MM.1S (cell line): ENCODE measurements around the gene NRAP.

Experiments used
- DNase-seq: peaks from one replicate; pipeline ENCODE4 v3.0.0-alpha.2; 2015
- H2AFZ ChIP-seq: fragments of 300-600 bp; sonication (generic); 2 replicates; pipeline ENCODE4 v1.6.0; 2016; ENCODE audit warnings: antibody characterized with exemption, low read length
- H3F3A ChIP-seq: fragments of 300-600 bp; sonication (generic); 2 replicates; pipeline ENCODE4 v1.6.1; 2016; ENCODE audit warnings: mild to moderate bottlenecking, antibody characterized with exemption, low read length, moderate library complexity, mixed read lengths; ENCODE audit not compliant: insufficient read depth
- H3K27ac ChIP-seq: fragments of 300-600 bp; sonication (generic); 2 replicates; pipeline ENCODE4 v1.5.1; 2016; ENCODE audit warnings: mild to moderate bottlenecking, low read length
- H3K27me3 ChIP-seq: fragments of 300-600 bp; sonication (generic); replicated peaks from 2 replicates; pipeline ENCODE4 v1.6.0; 2016; ENCODE audit warnings: low read length; ENCODE audit not compliant: insufficient read depth
- H3K36me3 ChIP-seq: fragments of 300-600 bp; sonication (generic); replicated peaks from 2 replicates; pipeline ENCODE4 v1.6.1; 2016; ENCODE audit warnings: mild to moderate bottlenecking, low read length, mixed read lengths; ENCODE audit not compliant: insufficient read depth
- H3K4me1 ChIP-seq: fragments of 300-600 bp; sonication (generic); 2 replicates; pipeline ENCODE4 v1.6.1; 2016; ENCODE audit warnings: low read length, mixed read lengths
- H3K4me2 ChIP-seq: fragments of 300-600 bp; sonication (generic); 2 replicates; pipeline ENCODE4 v1.6.0; 2016; ENCODE audit warnings: low read depth, low read length
- H3K4me3 ChIP-seq: fragments of 300-600 bp; sonication (generic); 2 replicates; pipeline ENCODE4 v1.5.1; 2016; ENCODE audit warnings: low read length, mixed read lengths
- H3K79me2 ChIP-seq: fragments of 300-600 bp; sonication (generic); 2 replicates; pipeline ENCODE4 v1.6.1; 2016; ENCODE audit warnings: mixed run types, low read length, mixed read lengths
- H3K9ac ChIP-seq: fragments of 300-600 bp; sonication (generic); 2 replicates; pipeline ENCODE4 v1.6.1; 2016; ENCODE audit warnings: low read length, mixed read lengths
- H3K9me2 ChIP-seq: fragments of 300-600 bp; sonication (generic); replicated peaks from 2 replicates; pipeline ENCODE4 v1.6.1; 2016; ENCODE audit warnings: mild to moderate bottlenecking, low read length, mixed read lengths; ENCODE audit not compliant: insufficient read depth
- H3K9me3 ChIP-seq: fragments of 300-600 bp; sonication (generic); replicated peaks from 2 replicates; pipeline ENCODE4 v1.6.1; 2016; ENCODE audit warnings: mild to moderate bottlenecking, low read length, mixed read lengths; ENCODE audit not compliant: insufficient read depth
- H4K20me1 ChIP-seq: fragments of 300-600 bp; sonication (generic); 2 replicates; pipeline ENCODE4 v1.6.1; 2016; ENCODE audit warnings: mild to moderate bottlenecking, low read length, moderate library complexity, mixed read lengths; ENCODE audit not compliant: insufficient read depth
- EZH2 ChIP-seq: fragments of 300-600 bp; sonication (generic); optimal IDR thresholded peaks from 2 replicates; pipeline ENCODE3; 2017; ENCODE audit warnings: low read depth, mild to moderate bottlenecking, antibody characterized with exemption, low read length, mixed read lengths
- EZH2phosphoT487 ChIP-seq: fragments of 300-600 bp; sonication (generic); IDR thresholded peaks from 2 replicates; pipeline ENCODE4 v1.6.1; 2018; ENCODE audit warnings: antibody characterized with exemption, low read length
- TF ChIP-seq, protein P1 (sequence below): fragments of 300-600 bp; sonication (generic); IDR thresholded peaks from 2 replicates; pipeline ENCODE4 v1.5.1; 2016; ENCODE audit warnings: antibody characterized with exemption, low read length, mixed read lengths

NRAP gene

GRCh38 chr10:113627836-113628235 lies 36.0 kb downstream of the NRAP start:
- no peaks in the 10 kb centered on the region for H4K20me1 ChIP-seq
- H3K79me2 ChIP-seq = no peaks in the 10 kb centered on the region
- no peak for TF ChIP-seq EZH2
- TF ChIP-seq, protein P1, sequence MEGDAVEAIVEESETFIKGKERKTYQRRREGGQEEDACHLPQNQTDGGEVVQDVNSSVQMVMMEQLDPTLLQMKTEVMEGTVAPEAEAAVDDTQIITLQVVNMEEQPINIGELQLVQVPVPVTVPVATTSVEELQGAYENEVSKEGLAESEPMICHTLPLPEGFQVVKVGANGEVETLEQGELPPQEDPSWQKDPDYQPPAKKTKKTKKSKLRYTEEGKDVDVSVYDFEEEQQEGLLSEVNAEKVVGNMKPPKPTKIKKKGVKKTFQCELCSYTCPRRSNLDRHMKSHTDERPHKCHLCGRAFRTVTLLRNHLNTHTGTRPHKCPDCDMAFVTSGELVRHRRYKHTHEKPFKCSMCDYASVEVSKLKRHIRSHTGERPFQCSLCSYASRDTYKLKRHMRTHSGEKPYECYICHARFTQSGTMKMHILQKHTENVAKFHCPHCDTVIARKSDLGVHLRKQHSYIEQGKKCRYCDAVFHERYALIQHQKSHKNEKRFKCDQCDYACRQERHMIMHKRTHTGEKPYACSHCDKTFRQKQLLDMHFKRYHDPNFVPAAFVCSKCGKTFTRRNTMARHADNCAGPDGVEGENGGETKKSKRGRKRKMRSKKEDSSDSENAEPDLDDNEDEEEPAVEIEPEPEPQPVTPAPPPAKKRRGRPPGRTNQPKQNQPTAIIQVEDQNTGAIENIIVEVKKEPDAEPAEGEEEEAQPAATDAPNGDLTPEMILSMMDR = no peak
- TF ChIP-seq EZH2phosphoT487 = no peak
- no peaks in the 10 kb centered on the region for H3K36me3 ChIP-seq
- no peak overlapping the region for H2AFZ ChIP-seq
- H3K9me3 ChIP-seq = no peaks in the 10 kb centered on the region
- no peaks in the 10 kb centered on the region for H3K27me3 ChIP-seq
- no peak for DNase-seq
- H3K4me2 ChIP-seq = no peak overlapping the region
- H3K4me1 ChIP-seq = no peaks in the 10 kb centered on the region
- no peak overlapping the region for H3K27ac ChIP-seq
- H3K4me3 ChIP-seq = no peak overlapping the region
- H3K9ac ChIP-seq = no peak overlapping the region
- H3F3A ChIP-seq = no peaks in the 10 kb centered on the region
- H3K9me2 ChIP-seq = no peaks in the 10 kb centered on the region

DNA sequence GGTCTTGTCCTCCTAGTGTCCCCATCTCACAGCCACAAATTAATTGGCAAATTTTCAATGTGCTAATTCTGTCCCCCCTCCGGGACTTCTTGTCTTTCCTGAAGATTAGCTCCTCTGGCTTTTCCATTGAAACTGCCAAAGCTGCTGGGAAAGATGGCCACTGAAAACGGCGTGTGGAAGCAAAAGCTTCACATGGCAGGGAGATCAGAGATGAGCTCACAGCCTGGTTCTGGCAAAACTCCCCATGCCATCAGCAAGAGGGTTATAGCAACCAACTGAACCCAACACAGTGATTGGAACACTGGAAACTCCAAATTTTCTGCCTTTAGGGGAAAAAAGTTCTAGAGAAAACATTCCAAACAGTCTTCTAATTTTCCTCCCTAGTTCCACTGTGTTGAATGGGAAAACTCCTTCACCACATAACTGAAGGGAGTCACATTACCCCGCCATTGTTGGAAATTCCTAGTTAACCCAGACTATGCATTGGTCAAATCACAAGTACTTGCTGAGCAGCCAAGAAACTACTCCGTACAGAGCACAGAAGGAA lies 37.0 kb downstream of the NRAP start:
- Histone ChIP-seq H3K27me3 (no peaks in the 10 kb centered on the region), H3K79me2 (no peaks in the 10 kb centered on the region), H4K20me1 (no peaks in the 10 kb centered on the region), H3K4me1 (no peaks in the 10 kb centered on the region), H3K9ac (no peak overlapping the region), H2AFZ (no peak overlapping the region), H3F3A (no peaks in the 10 kb centered on the region), H3K36me3 (no peaks in the 10 kb centered on the region), H3K9me2 (no peaks in the 10 kb centered on the region), H3K27ac (no peak overlapping the region), H3K9me3 (no peaks in the 10 kb centered on the region), H3K4me3 (no peak overlapping the region), H3K4me2 (no peak overlapping the region)
- TF ChIP-seq, protein P1 = no peak
- no peak for TF ChIP-seq EZH2
- TF ChIP-seq EZH2phosphoT487 = no peak
- no peak for DNase-seq

DNA sequence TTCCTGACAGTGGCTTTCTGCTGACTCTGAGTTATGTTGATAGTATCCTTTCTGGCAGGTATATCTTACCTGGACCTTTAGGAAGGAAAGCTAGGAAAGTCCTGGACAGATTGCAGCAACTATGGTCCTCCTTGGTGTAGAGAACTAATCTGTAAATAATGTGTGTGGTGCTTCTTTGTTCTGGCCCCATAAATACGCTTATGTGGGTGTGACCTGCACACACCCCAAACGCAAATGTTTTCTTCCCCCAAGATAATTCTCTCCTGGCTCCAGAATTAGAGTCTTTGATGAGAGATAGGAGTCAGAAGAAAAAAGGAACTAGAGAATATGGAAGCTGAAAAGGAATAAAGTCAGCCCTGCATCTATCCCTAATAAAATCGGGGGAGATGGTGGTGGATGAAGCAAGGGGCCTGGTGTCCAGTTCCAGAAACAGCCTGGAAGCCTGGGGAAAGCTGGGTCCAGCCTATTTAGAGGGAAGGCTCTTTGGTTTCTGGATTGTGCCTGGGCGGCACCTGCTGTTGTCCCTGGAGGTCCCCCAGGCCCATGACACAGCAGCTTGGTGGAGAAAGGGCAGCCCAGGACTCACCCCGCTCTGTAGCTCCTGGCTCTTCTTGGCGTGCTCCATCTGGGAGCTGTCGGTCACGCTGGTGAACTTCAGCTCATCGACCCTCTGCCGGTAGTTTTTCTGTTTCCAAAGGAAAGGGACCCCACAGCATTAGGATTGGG lies 38.2 kb downstream of the NRAP start:
- Histone ChIP-seq H3K4me2 (no peak overlapping the region), H3K79me2 (no peaks in the 10 kb centered on the region), H3K27ac (no peak overlapping the region), H3K9me2 (no peaks in the 10 kb centered on the region), H3K27me3 (no peaks in the 10 kb centered on the region), H3K9ac (no peak overlapping the region), H3K4me1 (no peaks in the 10 kb centered on the region), H3K36me3 (no peaks in the 10 kb centered on the region), H3K4me3 (no peak overlapping the region), H4K20me1 (no peaks in the 10 kb centered on the region), H3F3A (no peaks in the 10 kb centered on the region), H3K9me3 (no peaks in the 10 kb centered on the region), H2AFZ (no peak overlapping the region)
- DNase-seq = no peak
- no peak for TF ChIP-seq EZH2

GRCh38 chr10:113622831-113623230 lies 41.0 kb downstream of the NRAP start:
- Histone ChIP-seq H3K36me3 (no peaks in the 10 kb centered on the region), H3F3A (no peaks in the 10 kb centered on the region), H3K9me3 (no peaks in the 10 kb centered on the region), H2AFZ (no peak overlapping the region), H3K4me1 (no peaks in the 10 kb centered on the region), H3K9ac (no peak overlapping the region), H4K20me1 (no peaks in the 10 kb centered on the region), H3K27me3 (no peaks in the 10 kb centered on the region), H3K4me2 (no peak overlapping the region), H3K79me2 (no peaks in the 10 kb centered on the region), H3K27ac (no peak overlapping the region), H3K4me3 (no peak overlapping the region), H3K9me2 (no peaks in the 10 kb centered on the region)
- TF ChIP-seq EZH2 = no peak
- no peak for TF ChIP-seq EZH2phosphoT487
- TF ChIP-seq, protein P1 = no peak
- DNase-seq = no peak
